T-cell (primary cell): ENCODE results near the gene OSBPL3. TPM values are rescaled to one million over a fixed set of nuclear protein-coding genes. Genes with fewer than 3 reads are reported as not detected.

Source experiments
- ATAC-seq, 4 experiments: fragments of 200-7000 bp in 3 of 4; fragments of 150-1000 bp in 1 of 4; cut with Tn5 transposase; replicated peaks in 1 of 4; 1 replicate in 3 of 4; 2 replicates in 1 of 4; pipeline ENCODE4 v1.10.0; 2021; ENCODE audit warnings: moderate library complexity in 3 of 4, mild to moderate bottlenecking in 2 of 4, moderate number of reproducible peaks in 1 of 4
- CTCF ChIA-PET, 2 donors: fragments of 300-600 bp; sonication (Branson Sonifier 250); formaldehyde crosslinking; loops; one replicate each; lab custom pipeline; 2022; ENCODE audit warnings: antibody characterized with exemption in 2 of 2; lab: Charles Lee
- POLR2A ChIA-PET, 2 donors: fragments of 300-600 bp; sonication (Branson Sonifier 250); formaldehyde crosslinking; loops; one replicate each; lab custom pipeline; 2022; ENCODE audit warnings: antibody characterized with exemption in 2 of 2; lab: Charles Lee
- DNase-seq, 35 experiments: peaks; one replicate each; pipeline versions ENCODE4 v3.0.0 to v3.0.0-alpha.2; 2013 to 2023
- H3K27ac ChIP-seq: one replicate; pipeline ENCODE4 v1.5.1; 2013; ENCODE audit warnings: low read length
- H3K27me3 ChIP-seq, 2 experiments: replicated peaks in 1 of 2; 1 replicate in 1 of 2; 2 replicates in 1 of 2; pipeline versions ENCODE4 v1.6.1 to v1.7.0; 2013; ENCODE audit warnings: low read length in 1 of 2, mixed read lengths in 1 of 2; ENCODE audit not compliant: control insufficient read depth in 2 of 2, insufficient read depth in 2 of 2; ENCODE audit errors: extremely low read depth in 1 of 2
- H3K36me3 ChIP-seq, 2 donors: 1 replicate in 1 of 2; 2 replicates in 1 of 2; pipeline versions ENCODE4 v1.6.1 to v1.7.0; 2013; ENCODE audit warnings: low read length in 1 of 2; ENCODE audit not compliant: control insufficient read depth in 2 of 2, insufficient read depth in 1 of 2; ENCODE audit errors: extremely low read depth in 1 of 2
- H3K4me1 ChIP-seq, 2 experiments: 1 replicate in 1 of 2; 2 replicates in 1 of 2; pipeline versions ENCODE4 v1.6.1 to v1.7.0; 2013; ENCODE audit warnings: low read length in 2 of 2, mixed read lengths in 1 of 2; ENCODE audit not compliant: insufficient read depth in 2 of 2, control insufficient read depth in 1 of 2; ENCODE audit errors: extremely low read depth in 1 of 2
- H3K4me3 ChIP-seq, 2 donors: 1 replicate in 1 of 2; 2 replicates in 1 of 2; pipeline versions ENCODE4 v1.5.1 to v1.7.0; 2013; ENCODE audit warnings: mild to moderate bottlenecking in 2 of 2, low read length in 1 of 2, moderate library complexity in 1 of 2; ENCODE audit not compliant: control insufficient read depth in 1 of 2; ENCODE audit errors: extremely low read depth in 1 of 2
- H3K9me3 ChIP-seq: 2 replicates; pipeline ENCODE4 v1.7.0; 2013
- H3K27ac Mint-ChIP-seq, 2 donors: one replicate each; pipeline ENCODE4 v1.8.0; 2020 to 2021; ENCODE audit warnings: mild to moderate bottlenecking in 2 of 2, mixed read lengths in 2 of 2
- H3K27me3 Mint-ChIP-seq, 2 donors: one replicate each; pipeline ENCODE4 v1.8.0; 2021 to 2022; ENCODE audit warnings: mixed read lengths in 2 of 2
- H3K36me3 Mint-ChIP-seq: one replicate; pipeline ENCODE4 v1.8.0; 2021; ENCODE audit warnings: mixed read lengths
- H3K4me1 Mint-ChIP-seq, 3 donors: one replicate each; pipeline ENCODE4 v1.8.0; 2020 to 2022; ENCODE audit warnings: mixed read lengths in 3 of 3, mild to moderate bottlenecking in 1 of 3
- H3K4me3 Mint-ChIP-seq, 3 donors: one replicate each; pipeline ENCODE4 v1.8.0; 2020 to 2022; ENCODE audit warnings: mild to moderate bottlenecking in 3 of 3, mixed read lengths in 3 of 3, moderate library complexity in 3 of 3
- H3K9me3 Mint-ChIP-seq, 3 donors: one replicate each; pipeline ENCODE4 v1.8.0; 2020 to 2022; ENCODE audit warnings: mixed read lengths in 3 of 3
- WGBS: methylation state at CpG from one replicate; pipeline ENCODE4 v1.1.5; 2013; ENCODE audit warnings: missing lambda C conversion rate; ENCODE audit not compliant: insufficient coverage; 5-methylcytosine and 5-hydroxymethylcytosine counted together
- total RNA-seq, 35 experiments: library from RNA in 6 of 35; stranded (reverse) in 6 of 35; fragments of 120-200 nt in 1 of 35; gene quantifications; one replicate each; pipeline versions ENCODE4 v1.2.1 to v1.2.4 and lab custom pipeline; 2013 to 2026

Gene OSBPL3
- total RNA-seq, 5 donors from 2014 or later (not counting 1 experiment from before 2014, with no cell fraction given): 30.2 to 62.7 (median 54.7) TPM

DNA sequence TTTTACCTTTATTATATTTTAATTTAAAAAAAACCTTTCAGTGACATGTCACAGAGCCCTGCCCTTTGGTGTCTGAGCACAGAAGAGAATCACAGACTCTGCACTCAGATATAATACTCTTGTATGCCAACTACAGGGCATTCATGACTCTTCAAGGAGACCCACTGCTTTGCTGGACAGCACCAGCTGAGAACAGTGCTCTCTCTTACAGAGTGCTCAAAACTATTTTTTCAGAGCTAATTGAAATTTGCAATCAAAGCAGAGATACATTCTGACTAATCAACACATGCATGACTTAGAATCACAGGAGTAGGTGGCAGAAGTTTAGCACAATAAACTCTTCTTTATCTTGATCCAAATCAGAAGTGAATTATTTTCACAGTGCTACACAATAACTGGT, 99.1 kb downstream of the OSBPL3 start:
- POLR2A ChIA-PET: interaction anchor here in 1 of 2 donors (0.9 kb wide), 1 partner anchor 13 kb away, joined by 7 read pairs; no protein-coding TSS in a partner anchor
- Mint-ChIP-seq H3K4me3 (no peak overlapping the region), H3K36me3 (peaks cover 16% of the 10 kb centered on the region), H3K9me3 (no peaks in the 10 kb centered on the region), H3K27ac (no peak overlapping the region), H3K4me1 (peaks cover 13 to 47% (median 37%) of the 10 kb centered on the region in 3 donors), H3K27me3 (no peaks in the 10 kb centered on the region)
- ATAC-seq: no peak
- peaks cover 0 to 5% of the 10 kb centered on the region in 2 donors for H3K36me3 ChIP-seq
- CTCF ChIA-PET: no interaction called here
- DNase-seq: no peak
- H3K27ac ChIP-seq: no peak overlapping the region
- H3K4me3 ChIP-seq: no peak overlapping the region
- H3K4me1 ChIP-seq: peaks cover 0 to 3% of the 10 kb centered on the region in 2 experiments
- H3K9me3 ChIP-seq: no peaks in the 10 kb centered on the region
- H3K27me3 ChIP-seq: no peaks in the 10 kb centered on the region

DNA sequence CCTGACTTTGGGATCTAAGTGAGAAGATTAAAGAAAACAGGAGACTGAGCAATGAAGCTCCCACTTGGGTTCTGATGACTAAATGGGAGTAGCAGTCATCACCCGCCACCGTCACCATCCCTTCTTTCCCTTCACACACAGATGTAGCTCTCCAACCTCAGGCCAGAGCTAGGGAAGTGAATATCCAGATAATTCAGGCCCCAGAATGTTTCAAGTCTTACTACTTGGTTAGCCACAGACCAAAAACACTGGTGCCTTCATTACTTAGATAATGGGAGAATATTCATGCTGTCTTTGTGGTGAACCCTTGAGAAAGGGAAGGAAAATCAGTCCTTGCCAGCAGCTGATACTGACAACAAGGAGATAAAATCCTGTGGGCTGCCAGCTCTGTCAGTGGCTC, 100.7 kb downstream of the OSBPL3 start:
- Histone ChIP-seq H3K27ac (no peak overlapping the region), H3K4me1 (peaks cover 0 to 3% of the 10 kb centered on the region in 2 experiments), H3K4me3 (no peak overlapping the region), H3K36me3 (peaks cover 0 to 4% of the 10 kb centered on the region in 2 donors), H3K27me3 (no peaks in the 10 kb centered on the region), H3K9me3 (no peaks in the 10 kb centered on the region)
- Mint-ChIP-seq H3K27me3 (no peaks in the 10 kb centered on the region), H3K9me3 (no peaks in the 10 kb centered on the region), H3K36me3 (peaks cover 4% of the 10 kb centered on the region), H3K27ac (peak overlapping the region in 1 of 2 donors; percentile 87), H3K4me3 (no peak overlapping the region), H3K4me1 (peaks cover 13 to 47% (median 34%) of the 10 kb centered on the region in 3 donors)
- ATAC-seq: no peak
- DNase-seq: no peak
- POLR2A ChIA-PET: interaction anchor here (0.6 to 0.8 kb wide), 2 partner anchors 23 to 72 kb away, joined by 3 read pairs; no protein-coding TSS in a partner anchor
- CTCF ChIA-PET: interaction anchor here in 1 of 2 donors (0.6 kb wide), 1 partner anchor 18 kb away, joined by 5 read pairs; no protein-coding TSS in a partner anchor
- no CpG with 5 or more reads among the region's 2 CpGs for WGBS

DNA sequence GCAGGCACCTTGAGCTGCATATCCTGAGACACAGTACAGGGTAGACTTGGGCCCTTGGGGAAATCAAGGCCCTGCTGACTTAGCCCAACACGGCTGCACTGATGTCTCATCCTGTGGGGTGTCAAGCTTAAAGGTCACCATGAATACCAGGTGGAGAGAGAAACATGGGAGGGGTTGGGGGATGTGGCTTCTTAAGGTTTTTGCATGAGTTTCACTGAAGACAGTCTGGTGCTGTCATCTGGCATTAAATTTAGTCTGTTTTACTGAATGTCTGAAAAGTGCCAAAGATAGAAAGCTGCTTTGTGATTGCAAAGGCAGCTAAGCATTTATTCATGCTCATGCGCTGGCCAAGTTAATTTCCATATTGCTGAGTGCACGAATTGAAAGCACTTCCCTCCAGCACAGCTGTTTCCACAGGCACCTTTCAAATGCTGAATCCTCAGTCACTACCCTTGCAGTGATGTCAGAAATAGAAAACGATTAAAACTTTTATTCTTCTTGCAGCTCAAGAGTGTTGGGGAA, 102.1 kb downstream of the OSBPL3 start:
- ChIA-PET CTCF (interaction anchor here in 1 of 2 donors (0.6 to 1.1 kb wide), 3 partner anchors 11 to 193 kb away, joined by 3 to 7 read pairs (median 4); no protein-coding TSS in a partner anchor), POLR2A (interaction anchor here in 1 of 2 donors (0.5 kb wide), 1 partner anchor 104 kb away, joined by 5 read pairs; no protein-coding TSS in a partner anchor)
- ATAC-seq (peak in 3 of 4 experiments; percentile 19 to 60 (median 44)), DNase-seq (no peak)
- Mint-ChIP-seq H3K9me3 (no peaks in the 10 kb centered on the region), H3K4me1 (peaks cover 13 to 38% (median 31%) of the 10 kb centered on the region in 3 donors), H3K27ac (peak overlapping the region; percentile 78 to 87), H3K27me3 (no peaks in the 10 kb centered on the region), H3K4me3 (peak overlapping the region in 1 of 3 donors; percentile 3), H3K36me3 (no peaks in the 10 kb centered on the region)
- H3K9me3 ChIP-seq: no peaks in the 10 kb centered on the region
- 20% methylated on average over 2 of the region's 4 CpGs for WGBS
- H3K27me3 ChIP-seq: no peaks in the 10 kb centered on the region
- H3K4me3 ChIP-seq: no peak overlapping the region
- H3K36me3 ChIP-seq: no peaks in the 10 kb centered on the region
- peaks cover 0 to 3% of the 10 kb centered on the region in 2 experiments for H3K4me1 ChIP-seq
- H3K27ac ChIP-seq: no peak overlapping the region

DNA sequence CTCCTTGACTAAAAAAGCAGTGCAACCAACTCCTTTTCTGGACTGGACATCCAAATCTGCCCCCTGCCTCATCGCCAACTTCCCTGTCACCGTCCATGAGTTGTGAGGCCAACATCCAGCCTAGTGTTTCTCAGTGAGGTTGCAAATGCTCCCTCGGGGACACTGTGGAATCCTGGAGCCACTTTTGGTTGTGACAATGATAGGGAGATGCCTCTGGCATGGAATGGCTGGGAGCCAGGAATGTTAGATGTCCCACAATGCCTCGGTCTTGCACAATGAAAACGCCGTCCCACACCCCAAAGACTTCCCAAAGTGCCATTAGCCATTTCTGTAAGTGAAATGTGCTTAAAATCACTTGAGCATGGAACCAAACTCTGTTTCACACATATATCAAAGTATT, 105.2 kb downstream of the OSBPL3 start:
- Mint-ChIP-seq H3K9me3 (no peaks in the 10 kb centered on the region), H3K27me3 (no peaks in the 10 kb centered on the region), H3K4me3 (no peak overlapping the region), H3K27ac (no peak overlapping the region), H3K4me1 (peaks cover 13 to 37% (median 29%) of the 10 kb centered on the region in 3 donors), H3K36me3 (peaks cover 16% of the 10 kb centered on the region)
- H3K4me3 ChIP-seq: no peak overlapping the region
- no peaks in the 10 kb centered on the region for H3K27me3 ChIP-seq
- ATAC-seq (no peak), DNase-seq (no peak)
- WGBS: 100% methylated on average over 2 of the region's 6 CpGs
- H3K4me1 ChIP-seq: peaks cover 2 to 3% of the 10 kb centered on the region in 2 experiments
- CTCF ChIA-PET: no interaction called here
- no peaks in the 10 kb centered on the region for H3K9me3 ChIP-seq
- POLR2A ChIA-PET: no interaction called here
- H3K27ac ChIP-seq: no peak overlapping the region
- peaks cover 0 to 17% of the 10 kb centered on the region in 2 donors for H3K36me3 ChIP-seq

DNA sequence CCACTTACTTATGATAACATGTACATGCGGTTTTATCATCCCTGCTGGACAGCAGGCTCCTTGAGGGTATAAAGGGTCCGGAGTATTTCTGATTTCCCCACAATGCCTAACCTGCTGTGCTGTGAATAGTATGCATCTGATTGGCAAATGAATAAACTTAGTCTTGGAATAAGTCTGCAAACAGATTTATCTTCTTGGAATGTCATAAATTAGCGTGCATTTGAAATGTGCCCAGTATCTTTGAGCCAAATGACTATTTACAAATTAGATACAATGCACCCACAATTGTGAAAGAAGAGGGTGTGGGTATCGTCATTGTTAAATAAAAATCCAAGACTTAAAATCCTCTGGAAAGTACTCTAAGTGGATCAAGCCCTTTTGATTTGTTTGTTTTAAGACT, 106.0 kb downstream of the OSBPL3 start:
- H3K9me3 ChIP-seq: no peaks in the 10 kb centered on the region
- no peak overlapping the region for H3K4me3 ChIP-seq
- Mint-ChIP-seq H3K4me1 (peaks cover 13 to 30% (median 25%) of the 10 kb centered on the region in 3 donors), H3K4me3 (no peak overlapping the region), H3K9me3 (no peaks in the 10 kb centered on the region), H3K27ac (no peak overlapping the region), H3K27me3 (no peaks in the 10 kb centered on the region), H3K36me3 (peaks cover 21% of the 10 kb centered on the region)
- DNase-seq: no peak
- no peaks in the 10 kb centered on the region for H3K27me3 ChIP-seq
- H3K4me1 ChIP-seq: peaks cover 2 to 3% of the 10 kb centered on the region in 2 experiments
- no peak overlapping the region for H3K27ac ChIP-seq
- CTCF ChIA-PET: no interaction called here
- POLR2A ChIA-PET: no interaction called here
- H3K36me3 ChIP-seq: peaks cover 0 to 17% of the 10 kb centered on the region in 2 donors
- no peak for ATAC-seq
- no CpG with 5 or more reads among the region's 4 CpGs for WGBS

DNA sequence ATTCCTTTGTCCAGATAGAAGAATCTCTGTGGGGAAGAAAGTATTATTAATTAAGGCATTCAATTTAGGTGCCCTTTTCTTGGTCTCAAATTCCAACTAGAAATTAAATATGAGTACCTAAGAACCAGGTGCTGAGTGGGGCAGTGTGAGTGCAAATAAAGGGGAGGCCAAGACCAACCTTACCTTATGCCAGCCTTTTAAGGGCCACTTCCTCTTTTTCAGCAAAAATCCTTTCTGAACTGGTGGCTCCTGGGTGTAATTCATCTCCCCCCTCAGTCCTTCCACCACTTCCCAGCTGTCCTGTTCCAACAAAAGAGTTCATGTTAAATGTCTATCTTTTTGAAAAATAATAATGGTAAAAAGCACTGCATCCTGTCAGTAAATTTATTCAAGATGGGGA, 108.2 kb downstream of the OSBPL3 start:
- Histone ChIP-seq H3K4me3 (no peak overlapping the region), H3K27me3 (no peaks in the 10 kb centered on the region), H3K4me1 (peaks cover 0 to 2% of the 10 kb centered on the region in 2 experiments), H3K9me3 (no peaks in the 10 kb centered on the region), H3K36me3 (peaks cover 0 to 23% of the 10 kb centered on the region in 2 donors), H3K27ac (no peak overlapping the region)
- H3K9me3 Mint-ChIP-seq: no peaks in the 10 kb centered on the region
- peaks cover 0 to 9% (median 8%) of the 10 kb centered on the region in 3 donors for H3K4me1 Mint-ChIP-seq
- H3K4me3 Mint-ChIP-seq: no peak overlapping the region
- DNase-seq (no peak), ATAC-seq (no peak)
- ChIA-PET CTCF (interaction anchor here in 1 of 2 donors (0.7 kb wide), 1 partner anchor 49 kb away, joined by 3 read pairs; no protein-coding TSS in a partner anchor), POLR2A (no interaction called here)
- no peaks in the 10 kb centered on the region for H3K27me3 Mint-ChIP-seq
- peaks cover 33% of the 10 kb centered on the region for H3K36me3 Mint-ChIP-seq
- no peak overlapping the region for H3K27ac Mint-ChIP-seq
